Stimulated activated CD4-positive, alpha-beta T cell treated with anti-CD3 and anti-CD28 coated beads, Interleukin-2, amount 100 ng/mL, for 4 hours (primary cell): ENCODE measurements around the gene SSR4.

ENCODE experiments used
- DNase-seq: peaks from one replicate; pipeline ENCODE4 v3.0.0-alpha.2; 2020; ENCODE audit warnings: low read depth

Gene SSR4

GRCh38 chrX:153781428-153782047 is 12.9 kb upstream of the SSR4 start:
- no peak for DNase-seq

GRCh38 chrX:153782313-153782712 is 12.2 kb upstream of the SSR4 start:
- DNase-seq: no peak

GRCh38 chrX:153782871-153783270 is 11.6 kb upstream of the SSR4 start:
- DNase-seq: no peak

GRCh38 chrX:153783378-153784013 is 11.0 kb upstream of the SSR4 start:
- DNase-seq: no peak

- DNase-seq: no peak
Observed at GRCh38 chrX:153784325-153784967, 10.0 kb upstream of the SSR4 start.

GRCh38 chrX:153786669-153787068 is 7.8 kb upstream of the SSR4 start:
- DNase-seq: no peak

- DNase-seq: no peak
Observed at GRCh38 chrX:153789654-153790053, 4.8 kb upstream of the SSR4 start.

- no peak for DNase-seq
Observed at GRCh38 chrX:153791104-153791852, 3.2 kb upstream of the SSR4 start.

- DNase-seq: no peak
Observed at GRCh38 chrX:153792368-153792767, 2.1 kb upstream of the SSR4 start.

- DNase-seq: no peak
Observed at GRCh38 chrX:153793291-153793690, 1.2 kb upstream of the SSR4 start.

GRCh38 chrX:153794897-153795816 is 689 bp downstream of the SSR4 start:
- DNase-seq: no peak

- DNase-seq: no peak
Observed at GRCh38 chrX:153797415-153798015, 3.0 kb downstream of the SSR4 start.

- DNase-seq: no peak
Observed at GRCh38 chrX:153799326-153799725, 4.9 kb downstream of the SSR4 start.

- DNase-seq: no peak
Observed at GRCh38 chrX:153800177-153800722, 5.8 kb downstream of the SSR4 start.

- DNase-seq: no peak
Observed at GRCh38 chrX:153800746-153801145, 6.3 kb downstream of the SSR4 start.

- no peak for DNase-seq
Observed at GRCh38 chrX:153801669-153802068, 7.2 kb downstream of the SSR4 start.

GRCh38 chrX:153802513-153803045 is 8.1 kb downstream of the SSR4 start:
- DNase-seq: no peak

- no peak for DNase-seq
Observed at GRCh38 chrX:153803211-153804099, 9.0 kb downstream of the SSR4 start.

GRCh38 chrX:153804100-153804595 is 9.7 kb downstream of the SSR4 start:
- no peak for DNase-seq

- DNase-seq: no peak
Observed at GRCh38 chrX:153804621-153805020, 10.2 kb downstream of the SSR4 start.
